ENCODE data around the gene RTN4R. TPM values are rescaled to one million over a fixed set of nuclear protein-coding genes. Genes with fewer than 3 reads are reported as not detected.
A peak's percentile ranks its signal among the peaks of the same experiment; 100 is the strongest.

The RTN4R gene
- total RNA-seq, 4 donors from 2014 or later, result 2.5 to 6.9 (median 3.6) TPM

- peaks cover 0 to 19% (median 3%) of the 10 kb centered on the region in 4 donors for H3K4me1 ChIP-seq
- H3K4me3 ChIP-seq, result no peak overlapping the region
- 79 to 80% methylated on average over 13 of the region's 13 CpGs for WGBS, 2 donors
- no peak for DNase-seq (ENCODE audit: low spot score in 2 of 2)
- H3K36me3 ChIP-seq, result no peaks in the 10 kb centered on the region
- no peaks in the 10 kb centered on the region for H3K9me3 ChIP-seq
- no peak overlapping the region for H3K27ac ChIP-seq
- TF ChIP-seq CTCF (IDR thresholded peaks at IDR 0.05) (no peak), POLR2A (IDR thresholded peaks at IDR 0.05) (no peak), EP300 (IDR thresholded peaks at IDR 0.05) (no peak)
- peaks cover 0 to 34% of the 10 kb centered on the region in 2 donors for H3K27me3 ChIP-seq
Measured at GRCh38 chr22:20302438-20303228, 34.5 kb upstream of the RTN4R start.

- DNase-seq (ENCODE audit: low spot score in 2 of 2), result no peak
- WGBS, 2 donors, result 0 to 2% methylated on average over 8 to 19 of the region's 52 CpGs
- Histone ChIP-seq H3K27ac (no peak overlapping the region), H3K9me3 (no peaks in the 10 kb centered on the region), H3K27me3 (peaks cover 0 to 34% of the 10 kb centered on the region in 2 donors), H3K36me3 (no peaks in the 10 kb centered on the region), H3K4me1 (peaks cover 0 to 19% (median 3%) of the 10 kb centered on the region in 4 donors), H3K4me3 (peak overlapping the region in 3 of 4 donors; percentile 28 to 57 (median 56))
- TF ChIP-seq EP300 (IDR thresholded peaks at IDR 0.05), result no peak
Measured at GRCh38 chr22:20299746-20300136, 31.6 kb upstream of the RTN4R start.

- 3 to 4% methylated on average over 43 to 51 of the region's 90 CpGs for WGBS, 2 donors
- peak; percentile 56 for DNase-seq (ENCODE audit: low spot score in 2 of 2)
- TF ChIP-seq CTCF (IDR thresholded peaks at IDR 0.05) (no peak), EP300 (IDR thresholded peaks at IDR 0.05) (no peak), POLR2A (IDR thresholded peaks at IDR 0.05) (no peak)
Measured at GRCh38 chr22:20298803-20299745, 31.0 kb upstream of the RTN4R start.

GRCh38 chr22:20298110-20298802 lies 30.1 kb upstream of the RTN4R start:
- WGBS, 2 donors, result 41 to 50% methylated on average over 24 to 25 of the region's 25 CpGs
- H3K4me1 ChIP-seq, result peaks cover 0 to 19% (median 3%) of the 10 kb centered on the region in 4 donors
- H3K36me3 ChIP-seq, result no peaks in the 10 kb centered on the region
- peaks cover 0 to 34% of the 10 kb centered on the region in 2 donors for H3K27me3 ChIP-seq
- no peaks in the 10 kb centered on the region for H3K9me3 ChIP-seq
- peak overlapping the region in 3 of 4 donors; percentile 3 to 57 (median 56) for H3K4me3 ChIP-seq
- no peak for DNase-seq (ENCODE audit: low spot score in 2 of 2)
- TF ChIP-seq POLR2A (IDR thresholded peaks at IDR 0.05) (no peak), EP300 (IDR thresholded peaks at IDR 0.05) (no peak), CTCF (IDR thresholded peaks at IDR 0.05) (no peak)
- no peak overlapping the region for H3K27ac ChIP-seq

More at GRCh38 chr22:20298803-20299745, 31.0 kb upstream of the RTN4R start:
- Histone ChIP-seq H3K9me3 (no peaks in the 10 kb centered on the region), H3K4me3 (peak overlapping the region; percentile 3 to 57 (median 42)), H3K4me1 (peaks cover 0 to 19% (median 3%) of the 10 kb centered on the region in 4 donors), H3K27ac (no peak overlapping the region), H3K27me3 (peaks cover 0 to 34% of the 10 kb centered on the region in 2 donors), H3K36me3 (no peaks in the 10 kb centered on the region)

Measured in tibial nerve (tissue), 4 donors.